Prostate gland (tissue), 2 donors: Measurements from ENCODE around the gene TSG101.

Experiments
- CTCF ChIP-seq, 4 experiments: fragments of 200-600 bp in 2 of 4; fragments of 450-650 bp in 2 of 4; sonication (generic) in 2 of 4; IDR thresholded peaks; 1 replicate in 3 of 4; 2 replicates in 1 of 4; pipeline ENCODE4 v1.5.1; 2016 to 2019; ENCODE audit warnings: antibody characterized with exemption in 4 of 4, mild to moderate bottlenecking in 2 of 4, moderate library complexity in 2 of 4
- POLR2A ChIP-seq: fragments of 450-650 bp; IDR thresholded peaks from one replicate; pipeline ENCODE4 v1.6.1; 2016; ENCODE audit warnings: antibody characterized with exemption, mild to moderate bottlenecking
- POLR2AphosphoS5 ChIP-seq: sonication (generic); formaldehyde crosslinking; IDR thresholded peaks from one replicate; pipeline ENCODE4 v1.6.1; 2017; ENCODE audit warnings: antibody characterized with exemption

DNA sequence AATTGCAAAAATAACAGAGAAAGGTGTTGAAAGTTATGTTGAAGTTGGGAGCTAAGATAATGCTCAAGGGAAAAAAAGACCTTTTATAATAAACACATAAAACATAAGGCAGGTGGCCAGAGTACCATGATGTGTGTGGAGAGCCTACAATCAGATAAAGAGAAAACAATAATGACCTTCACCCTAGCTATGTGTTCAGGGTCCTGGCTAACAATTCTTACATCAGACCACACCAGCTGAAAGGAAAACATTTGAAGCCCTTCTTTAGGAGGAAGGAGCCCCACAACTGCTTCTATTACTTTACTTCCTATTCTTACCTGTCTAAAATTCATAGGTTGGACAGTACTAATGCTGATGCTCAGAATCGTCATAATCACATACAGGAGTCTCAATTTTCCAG lies 2.5 kb downstream of the TSG101 start:
- no peak for TF ChIP-seq POLR2A
- TF ChIP-seq CTCF (IDR thresholded peaks at IDR 0.05) = no peak
- no peak for TF ChIP-seq POLR2AphosphoS5
